Activated CD8-positive, alpha-beta T cell treated with anti-CD3 and anti-CD28 coated beads for 36 hours (primary cell): Measurements from ENCODE around the gene DOCK3. TPM values are rescaled to one million over a fixed set of nuclear protein-coding genes. Genes with fewer than 3 reads are reported as not detected.
"Not testable (repeated sequence)": the region's sequence is repeated elsewhere in the genome, so short reads cannot be mapped to it uniquely, and the experiment has no call there.

Experiments used
- ATAC-seq: fragments of 200-7000 bp; cut with Tn5 transposase; one replicate; pipeline ENCODE4 v1.10.0; 2021; ENCODE audit warnings: mild to moderate bottlenecking, moderate library complexity
- CTCF ChIA-PET: fragments of 350-600 bp; sonication (Branson Sonifier 250); formaldehyde crosslinking; loops from one replicate; lab custom pipeline; 2021; ENCODE audit warnings: antibody characterized with exemption; lab: Charles Lee
- POLR2A ChIA-PET: fragments of 350-600 bp; sonication (Branson Sonifier 250); formaldehyde crosslinking; loops from one replicate; lab custom pipeline; 2021; ENCODE audit warnings: antibody characterized with exemption; lab: Charles Lee
- DNase-seq: peaks from one replicate; pipeline ENCODE4 v3.0.0-alpha.2; 2020
- H3K27ac Mint-ChIP-seq: one replicate; pipeline ENCODE4 v1.8.0; 2021; ENCODE audit warnings: mild to moderate bottlenecking, mixed read lengths
- H3K27me3 Mint-ChIP-seq: one replicate; pipeline ENCODE4 v1.8.0; 2021; ENCODE audit warnings: mixed read lengths
- H3K36me3 Mint-ChIP-seq: one replicate; pipeline ENCODE4 v1.8.0; 2021; ENCODE audit warnings: low read depth, mixed read lengths
- H3K4me1 Mint-ChIP-seq: one replicate; pipeline ENCODE4 v1.8.0; 2021; ENCODE audit warnings: low read depth, mixed read lengths
- H3K4me3 Mint-ChIP-seq: one replicate; pipeline ENCODE4 v1.8.0; 2021; ENCODE audit warnings: mild to moderate bottlenecking, moderate library complexity, mixed read lengths
- H3K9me3 Mint-ChIP-seq: one replicate; pipeline ENCODE4 v1.8.0; 2021; ENCODE audit warnings: mixed read lengths
- CTCF ChIP-seq: fragments of 200-600 bp; IDR thresholded peaks from one replicate; pipeline ENCODE4 v1.8.0; 2022; ENCODE audit warnings: antibody characterized with exemption, mild to moderate bottlenecking
- intact Hi-C: fragments of 100-400 bp; cut with micrococcal nuclease; formaldehyde crosslinking; loops from one replicate; pipeline ENCODE4 v1.10.0; 2022
- total RNA-seq, 2 experiments: library from RNA; stranded (reverse); gene quantifications; one replicate each; pipeline ENCODE4 v1.2.3, GENCODE V29; 2021

Gene DOCK3
- total RNA-seq, 2 experiments from 2014 or later: 3.6 to 4.2 TPM

GRCh38 chr3:50676031-50676705 lies 1.4 kb downstream of the DOCK3 start:
- no peak for DNase-seq
- no peak for ATAC-seq
- Mint-ChIP-seq H3K27ac (no peak overlapping the region), H3K4me3 (peak overlapping the region; percentile 45), H3K27me3 (peaks cover 33% of the 10 kb centered on the region), H3K36me3 (no peaks in the 10 kb centered on the region), H3K9me3 (no peaks in the 10 kb centered on the region), H3K4me1 (peaks cover 12% of the 10 kb centered on the region)
- POLR2A ChIA-PET: interaction anchor here (0.9 to 4.3 kb wide), 4 partner anchors 15 to 60 kb away, joined by 3 to 19 read pairs (median 4); partner anchors contain the start of gene MAPKAPK3
- intact Hi-C loops: no loop called here
- TF ChIP-seq CTCF: no peak
- CTCF ChIA-PET: interaction anchor here (0.9 to 2.6 kb wide), 20 partner anchors 10 to 696 kb away, joined by 3 to 14 read pairs (median 3); partner anchors contain the start of gene MAPKAPK3

GRCh38 chr3:50687127-50687751 lies 12.5 kb downstream of the DOCK3 start:
- no peaks in the 10 kb centered on the region for H3K36me3 Mint-ChIP-seq
- intact Hi-C loops: no loop called here
- CTCF ChIA-PET: no interaction called here
- H3K27me3 Mint-ChIP-seq: peaks cover 9% of the 10 kb centered on the region
- no peak for TF ChIP-seq CTCF
- no peak overlapping the region for H3K27ac Mint-ChIP-seq
- H3K4me1 Mint-ChIP-seq: peaks cover 2% of the 10 kb centered on the region
- ATAC-seq: no peak
- POLR2A ChIA-PET: no interaction called here
- H3K9me3 Mint-ChIP-seq: no peaks in the 10 kb centered on the region
- H3K4me3 Mint-ChIP-seq: no peak overlapping the region
- no peak for DNase-seq

- CTCF ChIA-PET: no interaction called here
- H3K27ac Mint-ChIP-seq: no peak overlapping the region
Observed at GRCh38 chr3:50687916-50688315, 13.2 kb downstream of the DOCK3 start.

GRCh38 chr3:50688602-50689001 lies 13.9 kb downstream of the DOCK3 start:
- intact Hi-C loops, POLR2A ChIA-PET, H3K9me3 Mint-ChIP-seq, H3K36me3 Mint-ChIP-seq, H3K27ac Mint-ChIP-seq, H3K27me3 Mint-ChIP-seq, H3K4me3 Mint-ChIP-seq, ATAC-seq, H3K4me1 Mint-ChIP-seq, DNase-seq, CTCF ChIA-PET: not testable (repeated sequence)

More at GRCh38 chr3:50687916-50688315, 13.2 kb downstream of the DOCK3 start:
- Mint-ChIP-seq H3K36me3 (no peaks in the 10 kb centered on the region), H3K27me3 (peaks cover 8% of the 10 kb centered on the region), H3K9me3 (no peaks in the 10 kb centered on the region), H3K4me3 (no peak overlapping the region), H3K4me1 (peaks cover 2% of the 10 kb centered on the region)
- intact Hi-C loops: no loop called here
- no peak for TF ChIP-seq CTCF
- POLR2A ChIA-PET: no interaction called here
- no peak for DNase-seq
- no peak for ATAC-seq

- Mint-ChIP-seq H3K27me3 (peaks cover 6% of the 10 kb centered on the region), H3K4me1 (peaks cover 2% of the 10 kb centered on the region), H3K27ac (no peak overlapping the region), H3K36me3 (no peaks in the 10 kb centered on the region), H3K4me3 (no peak overlapping the region), H3K9me3 (no peaks in the 10 kb centered on the region)
- no peak for DNase-seq
- intact Hi-C loops: no loop called here
- ChIA-PET POLR2A (interaction anchor here (0.6 kb wide), 1 partner anchor 360 kb away, joined by 3 read pairs; no protein-coding TSS in a partner anchor), CTCF (no interaction called here)
- no peak for TF ChIP-seq CTCF
- no peak for ATAC-seq
Observed at GRCh38 chr3:50689558-50689957, 14.8 kb downstream of the DOCK3 start.
